Ovary (tissue), 9 donors: Measurements from ENCODE around the gene NDUFB11. TPM values are rescaled to one million over a fixed set of nuclear protein-coding genes. Genes with fewer than 3 reads are reported as not detected.

Experiments
- DNase-seq, 5 donors: peaks; one replicate each; pipeline ENCODE4 v3.0.0-alpha.2; 2019 to 2020
- H3K27ac ChIP-seq, 2 donors: fragments of 200-600 bp; one replicate each; pipeline versions ENCODE4 v1.5.1 to v1.8.0; 2019 to 2022
- H3K27me3 ChIP-seq: fragments of 200-600 bp; one replicate; pipeline ENCODE4 v1.8.0; 2022
- H3K36me3 ChIP-seq: fragments of 200-600 bp; sonication (generic); one replicate; pipeline ENCODE4 v1.5.1; 2019
- H3K4me1 ChIP-seq: one replicate; pipeline ENCODE4 v1.8.1; 2013; ENCODE audit warnings: mild to moderate bottlenecking, moderate library complexity; ENCODE audit not compliant: insufficient read depth
- H3K4me3 ChIP-seq: fragments of 200-600 bp; sonication (generic); one replicate; pipeline ENCODE4 v1.5.1; 2017
- H3K9me3 ChIP-seq, 2 donors: fragments of 200-600 bp in 1 of 2; sonication (generic) in 1 of 2; one replicate each; pipeline versions ENCODE4 v1.5.1 to v1.8.1; 2013 to 2019; ENCODE audit warnings: mild to moderate bottlenecking in 1 of 2, moderate library complexity in 1 of 2
- CTCF ChIP-seq, 3 donors: fragments of 450-650 bp in 2 of 3; fragments of 200-600 bp in 1 of 3; IDR thresholded peaks; one replicate each; pipeline versions ENCODE4 v1.5.1 to v1.8.0; 2016 to 2022; ENCODE audit warnings: antibody characterized with exemption in 3 of 3, mild to moderate bottlenecking in 1 of 3
- EP300 ChIP-seq: sonication (generic); formaldehyde crosslinking; IDR thresholded peaks from one replicate; pipeline ENCODE4 v1.6.1; 2017; ENCODE audit warnings: antibody characterized with exemption
- POLR2A ChIP-seq: fragments of 450-650 bp; IDR thresholded peaks from one replicate; pipeline ENCODE4 v1.6.1; 2017; ENCODE audit warnings: antibody characterized with exemption, mild to moderate bottlenecking, moderate library complexity
- WGBS, 3 donors: extraction: QIAGEN DNeasy Blood & Tissue Kit in 1 of 3; methylation state at CpG; one replicate each; pipeline versions ENCODE4 v1.1.5 to v1.1.7; 2013 to 2017; 5-methylcytosine and 5-hydroxymethylcytosine counted together
- intact Hi-C, 4 donors: fragments of 100-400 bp; cut with DNase I; formaldehyde crosslinking; loops; one replicate each; pipeline versions ENCODE4 v1.11.0 to v1.15.1; 2022 to 2023
- polyA plus RNA-seq, 2 donors: library from polyadenylated mRNA; stranded (reverse); fragments of 200-250 nt in 1 of 2; fragments of 350-450 nt in 1 of 2; fragmentation: Illumina TruSeq in 1 of 2; extraction: RNeasy Lipid Tissue Mini Kit (QIAGEN cat#74804) in 1 of 2; gene quantifications; one replicate each; pipeline ENCODE4 v1.2.3, GENCODE V29; 2013 to 2014
- total RNA-seq, 7 donors: library from RNA; depleted of rRNA in 2 of 7; stranded (reverse); fragments of >200 nt in 2 of 7; fragmentation: NEBNext Ultra II Directional in 3 of 7; extraction: Animal tissue kit (Norgen Biotek cat#: 25700) in 3 of 7; gene quantifications; one replicate each; pipeline versions ENCODE4 v1.1.0 to v1.2.4, GENCODE V29; 2016 to 2023
- donor health status: DM: no; HTN: no; CAD: no; lungs with moderate emphysema.
- donor health status: DM: no; HTN: no; CAD: no.
- donor health status: Bipolar disorder and iron deficiency.
- donor health status: DM: yes; HTN: yes; CAD: no.
- donor health status: DM: no; HTN: no; CAD: no.
- donor health status: DM: yes; HTN: yes; CAD: no.

NDUFB11 gene
- total and polyA plus RNA-seq, 9 donors: 33.9 to 82.0 (median 44.6) TPM

- Histone ChIP-seq H3K27ac (no peak overlapping the region), H3K4me1 (no peaks in the 10 kb centered on the region), H3K27me3 (no peaks in the 10 kb centered on the region), H3K9me3 (no peaks in the 10 kb centered on the region), H3K36me3 (no peaks in the 10 kb centered on the region), H3K4me3 (no peak overlapping the region)
- TF ChIP-seq POLR2A: no peak
- TF ChIP-seq EP300: no peak
- TF ChIP-seq CTCF (IDR thresholded peaks at IDR 0.05): no peak
- DNase-seq: peak in 1 of 5 donors; percentile 25
- WGBS, 3 donors: 78 to 89% (median 80%) methylated on average over 34 of the region's 34 CpGs
- intact Hi-C loops: no loop called here
Observed at GRCh38 chrX:47170861-47171692, 26.6 kb upstream of the NDUFB11 start.

GRCh38 chrX:47169726-47170515 lies 25.4 kb upstream of the NDUFB11 start:
- H3K4me1 ChIP-seq: no peaks in the 10 kb centered on the region
- H3K36me3 ChIP-seq: no peaks in the 10 kb centered on the region
- peak in 1 of 5 donors; percentile 62 for DNase-seq
- H3K27ac ChIP-seq: no peak overlapping the region
- H3K9me3 ChIP-seq: no peaks in the 10 kb centered on the region
- TF ChIP-seq EP300: no peak
- no peak for TF ChIP-seq CTCF (IDR thresholded peaks at IDR 0.05)
- TF ChIP-seq POLR2A: no peak
- no peaks in the 10 kb centered on the region for H3K27me3 ChIP-seq
- WGBS, 3 donors: 56 to 65% (median 58%) methylated on average over 13 of the region's 13 CpGs
- H3K4me3 ChIP-seq: no peak overlapping the region
- intact Hi-C loops: no loop called here

- H3K27me3 ChIP-seq: no peaks in the 10 kb centered on the region
- 91 to 93% (median 92%) methylated on average over 19 of the region's 19 CpGs for WGBS, 3 donors
- H3K4me3 ChIP-seq: no peak overlapping the region
- no peaks in the 10 kb centered on the region for H3K4me1 ChIP-seq
- peak in 1 of 5 donors; percentile 25 for DNase-seq
- intact Hi-C loops: no loop called here
- no peaks in the 10 kb centered on the region for H3K9me3 ChIP-seq
- H3K27ac ChIP-seq: no peak overlapping the region
- no peak for TF ChIP-seq CTCF (IDR thresholded peaks at IDR 0.05)
- TF ChIP-seq POLR2A: no peak
- no peak for TF ChIP-seq EP300
- no peaks in the 10 kb centered on the region for H3K36me3 ChIP-seq
Observed at GRCh38 chrX:47169273-47169672, 24.8 kb upstream of the NDUFB11 start.

GRCh38 chrX:47168495-47169073 lies 24.1 kb upstream of the NDUFB11 start:
- peak in 1 of 5 donors; percentile 13 for DNase-seq

More at GRCh38 chrX:47168495-47169073, 24.1 kb upstream of the NDUFB11 start:
- no peaks in the 10 kb centered on the region for H3K4me1 ChIP-seq
- intact Hi-C loops: no loop called here
- no peak overlapping the region for H3K4me3 ChIP-seq
- H3K27ac ChIP-seq: no peak overlapping the region
- 79 to 83% (median 80%) methylated on average over 6 of the region's 6 CpGs for WGBS, 3 donors
- TF ChIP-seq POLR2A (no peak), EP300 (no peak), CTCF (IDR thresholded peaks at IDR 0.05) (no peak)
- H3K9me3 ChIP-seq: no peaks in the 10 kb centered on the region
- no peaks in the 10 kb centered on the region for H3K27me3 ChIP-seq
- no peaks in the 10 kb centered on the region for H3K36me3 ChIP-seq
